Measurements from ENCODE around the gene WSB1. TPM values are rescaled to one million over a fixed set of nuclear protein-coding genes. Genes with fewer than 3 reads are reported as not detected.

The WSB1 gene
- total RNA-seq, 1 experiment from 2014 or later = 114 TPM

DNA sequence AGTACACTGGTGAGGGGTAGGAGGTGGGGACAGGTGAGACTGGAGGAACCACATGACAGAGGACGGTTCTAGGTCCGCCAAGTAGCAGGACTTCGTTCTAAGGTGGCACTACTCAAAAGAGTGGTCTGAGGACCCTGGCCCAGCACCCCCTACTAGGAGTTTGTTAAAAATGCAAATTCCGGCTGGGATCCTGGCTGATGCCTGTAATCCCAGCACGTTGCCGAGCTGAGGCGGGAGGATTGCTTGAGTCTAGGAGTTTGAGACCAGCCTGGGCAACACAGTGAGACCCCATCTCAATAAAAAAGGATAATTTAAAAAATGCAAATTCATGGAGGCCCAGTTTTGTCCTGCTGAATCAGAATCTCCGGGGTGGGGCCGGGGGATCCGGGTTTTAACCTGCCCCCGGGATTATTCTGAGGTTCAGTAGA, 59.1 kb downstream of the WSB1 start:
- TSS peak; percentile 77 for BruUV-seq (replicated peaks)
- peak overlapping the region; percentile 84 for H3K27ac ChIP-seq (ENCODE audit: low read depth, low read length, poor library complexity, severe bottlenecking)
- H3K4me3 ChIP-seq (ENCODE audit: low read depth, low read length, poor library complexity, severe bottlenecking) = peak overlapping the region; percentile 46

DNA sequence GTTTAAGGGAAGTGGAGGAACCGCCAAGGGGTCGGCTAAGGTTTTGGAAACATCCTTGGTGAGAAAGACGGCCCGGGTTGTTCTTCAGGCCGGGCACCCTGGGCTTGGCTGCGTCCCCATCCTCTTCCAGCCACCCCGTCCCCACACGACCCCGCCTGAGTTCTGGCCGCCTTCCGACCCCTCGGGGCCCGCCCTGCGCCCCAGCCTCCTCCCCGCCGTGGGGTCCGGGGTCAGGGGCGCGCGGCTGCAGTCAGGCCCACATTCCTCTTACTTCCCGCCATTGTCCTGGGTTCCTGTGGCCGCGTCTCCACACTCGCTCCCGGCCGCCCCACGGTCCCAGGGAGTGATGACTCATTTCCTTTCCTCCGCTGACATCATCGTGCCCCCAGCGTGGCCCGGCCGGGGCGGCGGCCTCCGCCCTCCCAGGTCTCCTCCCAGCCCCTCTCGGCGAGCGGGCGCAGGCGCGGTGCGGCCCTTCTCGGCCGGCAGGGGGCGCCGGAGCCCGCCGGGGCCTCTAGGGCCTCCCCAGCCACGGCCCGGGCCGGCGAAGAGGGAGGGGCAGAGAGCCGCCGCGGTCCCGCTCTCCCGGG, 59.6 kb downstream of the WSB1 start:
- Histone ChIP-seq H3K4me1 (ENCODE audit: insufficient read depth, low read length, poor library complexity, severe bottlenecking) (peaks cover 26% of the 10 kb centered on the region), H3K27me3 (replicated peaks; ENCODE audit: insufficient read depth, low read depth, low read length, poor library complexity) (no peaks in the 10 kb centered on the region), H3K36me3 (ENCODE audit: insufficient read depth, low read length, poor library complexity, severe bottlenecking) (no peaks in the 10 kb centered on the region), H3K9me3 (ENCODE audit: low read depth, low read length, poor library complexity, severe bottlenecking) (no peaks in the 10 kb centered on the region), H3K4me3 (ENCODE audit: low read depth, low read length, poor library complexity, severe bottlenecking) (peak overlapping the region; percentile 46), H3K27ac (ENCODE audit: low read depth, low read length, poor library complexity, severe bottlenecking) (peak overlapping the region; percentile 84)
- TF ChIP-seq, protein P1, sequence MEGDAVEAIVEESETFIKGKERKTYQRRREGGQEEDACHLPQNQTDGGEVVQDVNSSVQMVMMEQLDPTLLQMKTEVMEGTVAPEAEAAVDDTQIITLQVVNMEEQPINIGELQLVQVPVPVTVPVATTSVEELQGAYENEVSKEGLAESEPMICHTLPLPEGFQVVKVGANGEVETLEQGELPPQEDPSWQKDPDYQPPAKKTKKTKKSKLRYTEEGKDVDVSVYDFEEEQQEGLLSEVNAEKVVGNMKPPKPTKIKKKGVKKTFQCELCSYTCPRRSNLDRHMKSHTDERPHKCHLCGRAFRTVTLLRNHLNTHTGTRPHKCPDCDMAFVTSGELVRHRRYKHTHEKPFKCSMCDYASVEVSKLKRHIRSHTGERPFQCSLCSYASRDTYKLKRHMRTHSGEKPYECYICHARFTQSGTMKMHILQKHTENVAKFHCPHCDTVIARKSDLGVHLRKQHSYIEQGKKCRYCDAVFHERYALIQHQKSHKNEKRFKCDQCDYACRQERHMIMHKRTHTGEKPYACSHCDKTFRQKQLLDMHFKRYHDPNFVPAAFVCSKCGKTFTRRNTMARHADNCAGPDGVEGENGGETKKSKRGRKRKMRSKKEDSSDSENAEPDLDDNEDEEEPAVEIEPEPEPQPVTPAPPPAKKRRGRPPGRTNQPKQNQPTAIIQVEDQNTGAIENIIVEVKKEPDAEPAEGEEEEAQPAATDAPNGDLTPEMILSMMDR (conservative IDR thresholded peaks at IDR 0.05; ENCODE audit: low read depth, low read length) = peak; percentile 66
- no peak for TF ChIP-seq EZH2 (IDR thresholded peaks at IDR 0.05; ENCODE audit: borderline replicate concordance, low read depth, low read length, poor library complexity, severe bottlenecking)
- DNase-seq (ENCODE audit: low spot score) = peak; percentile 91
- ChIA-PET CTCF (interaction anchor here (0.6 to 1.4 kb wide), 3 partner anchors 104 to 246 kb away, joined by 3 to 5 read pairs (median 5); no protein-coding TSS in a partner anchor), POLR2A (ENCODE audit: low non-redundant PET) (no interaction called here)
- intact Hi-C loops (cut with micrococcal nuclease; ENCODE audit: unreplicated experiment) = loop anchor here (2.0 kb wide), 1 partner anchor 247 kb away; no protein-coding TSS in a partner anchor
- no TSS peak for BruUV-seq (replicated peaks)

More for the DNA sequence above, 59.1 kb downstream of the WSB1 start:
- H3K36me3 ChIP-seq (ENCODE audit: insufficient read depth, low read length, poor library complexity, severe bottlenecking) = no peaks in the 10 kb centered on the region
- no peaks in the 10 kb centered on the region for H3K27me3 ChIP-seq (replicated peaks; ENCODE audit: insufficient read depth, low read depth, low read length, poor library complexity)
- ChIA-PET POLR2A (ENCODE audit: low non-redundant PET) (no interaction called here), CTCF (no interaction called here)
- no peak for DNase-seq (ENCODE audit: low spot score)
- TF ChIP-seq EZH2 (IDR thresholded peaks at IDR 0.05; ENCODE audit: borderline replicate concordance, low read depth, low read length, poor library complexity, severe bottlenecking) = no peak
- TF ChIP-seq, protein P1 (conservative IDR thresholded peaks at IDR 0.05; ENCODE audit: low read depth, low read length) = no peak
- no peaks in the 10 kb centered on the region for H3K9me3 ChIP-seq (ENCODE audit: low read depth, low read length, poor library complexity, severe bottlenecking)
- H3K4me1 ChIP-seq (ENCODE audit: insufficient read depth, low read length, poor library complexity, severe bottlenecking) = peaks cover 26% of the 10 kb centered on the region
- intact Hi-C loops (cut with micrococcal nuclease; ENCODE audit: unreplicated experiment) = no loop called here

DNA sequence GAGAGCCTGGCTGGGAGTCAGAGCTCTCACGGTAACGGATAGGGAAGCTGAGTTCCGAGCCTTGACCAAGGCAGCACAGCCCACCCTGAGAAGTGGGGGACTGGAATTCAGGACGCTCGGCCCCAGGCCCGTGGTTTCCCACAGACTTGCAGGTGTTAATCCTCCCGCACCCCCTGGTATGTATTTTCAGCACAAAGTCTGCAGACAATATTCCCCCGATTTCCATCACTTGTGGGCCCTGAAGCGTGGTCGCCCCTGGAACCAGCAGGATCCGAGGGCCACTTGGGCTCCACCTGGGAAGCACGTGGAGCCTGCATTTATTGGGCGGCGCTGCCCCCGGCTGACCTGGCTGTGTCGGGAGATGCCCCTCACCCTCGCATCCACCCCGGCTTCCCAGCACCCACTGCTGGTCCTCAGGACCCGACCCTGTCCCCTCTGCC, 60.2 kb downstream of the WSB1 start:
- Histone ChIP-seq H3K27ac (ENCODE audit: low read depth, low read length, poor library complexity, severe bottlenecking) (peak overlapping the region; percentile 84), H3K27me3 (replicated peaks; ENCODE audit: insufficient read depth, low read depth, low read length, poor library complexity) (no peaks in the 10 kb centered on the region), H3K4me1 (ENCODE audit: insufficient read depth, low read length, poor library complexity, severe bottlenecking) (peaks cover 26% of the 10 kb centered on the region), H3K36me3 (ENCODE audit: insufficient read depth, low read length, poor library complexity, severe bottlenecking) (no peaks in the 10 kb centered on the region), H3K4me3 (ENCODE audit: low read depth, low read length, poor library complexity, severe bottlenecking) (peak overlapping the region; percentile 46), H3K9me3 (ENCODE audit: low read depth, low read length, poor library complexity, severe bottlenecking) (no peaks in the 10 kb centered on the region)
- intact Hi-C loops (cut with micrococcal nuclease; ENCODE audit: unreplicated experiment) = loop anchor here (2.0 kb wide), 1 partner anchor 247 kb away; no protein-coding TSS in a partner anchor
- ChIA-PET CTCF (interaction anchor here (0.6 to 1.4 kb wide), 3 partner anchors 104 to 246 kb away, joined by 3 to 5 read pairs (median 5); no protein-coding TSS in a partner anchor), POLR2A (ENCODE audit: low non-redundant PET) (no interaction called here)
- DNase-seq (ENCODE audit: low spot score) = no peak
- no TSS peak for BruUV-seq (replicated peaks)
- TF ChIP-seq, protein P1 (conservative IDR thresholded peaks at IDR 0.05; ENCODE audit: low read depth, low read length) = 0 out of 2 replicates have a peak, but pooled peaks have one; percentile 28
- TF ChIP-seq EZH2 (IDR thresholded peaks at IDR 0.05; ENCODE audit: borderline replicate concordance, low read depth, low read length, poor library complexity, severe bottlenecking) = no peak

Data from A673 (cell line).